OCI-LY3 (cell line): ENCODE results near the gene SUMO4.

Source experiments
- H2AFZ ChIP-seq: fragments of 200-600, 300-600 bp; shearing (Covaris generic); 2 replicates; pipeline ENCODE4 v1.6.0; 2014; ENCODE audit warnings: antibody characterized with exemption, low read depth, low read length
- H3K27ac ChIP-seq: fragments of 200-600, 300-600 bp; sonication (generic); 2 replicates; pipeline ENCODE4 v1.5.1; 2014; ENCODE audit warnings: mild to moderate bottlenecking, low read length, moderate library complexity, mixed read lengths
- H3K27me3 ChIP-seq: fragments of 200-600, 300-600 bp; sonication (generic); 2 replicates; pipeline ENCODE4 v1.6.1; 2014; ENCODE audit warnings: low read depth, low read length, mixed read lengths
- H3K36me3 ChIP-seq: fragments of 200-600, 300-600 bp; sonication (generic); replicated peaks from 2 replicates; pipeline ENCODE3; 2014; ENCODE audit warnings: low read depth, low read length, mixed read lengths
- H3K4me1 ChIP-seq: fragments of 300-600, 200-600 bp; sonication (generic); 2 replicates; pipeline ENCODE4 v1.6.1; 2014; ENCODE audit warnings: low read length, mixed read lengths
- H3K4me2 ChIP-seq: fragments of 200-600, 300-600 bp; sonication (generic); 2 replicates; pipeline ENCODE4 v1.6.1; 2014; ENCODE audit warnings: low read length, mixed read lengths
- H3K4me3 ChIP-seq: fragments of 300-600, 200-600 bp; sonication (generic); 2 replicates; pipeline ENCODE4 v1.5.1; 2014; ENCODE audit warnings: antibody characterized with exemption, mild to moderate bottlenecking, low read length, moderate library complexity
- H3K79me2 ChIP-seq: fragments of 300-600, 200-600 bp; shearing (Covaris generic); 2 replicates; pipeline ENCODE4 v1.6.1; 2014; ENCODE audit warnings: mild to moderate bottlenecking, low read length, mixed read lengths
- H3K9ac ChIP-seq: fragments of 300-600, 200-600 bp; shearing (Covaris generic); 2 replicates; pipeline ENCODE4 v1.6.0; 2014; ENCODE audit warnings: mild to moderate bottlenecking, low read length, moderate library complexity
- H3K9me3 ChIP-seq: fragments of 200-600, 300-600 bp; shearing (Covaris generic); 2 replicates; pipeline ENCODE4 v1.6.1; 2014; ENCODE audit warnings: low read length, mixed read lengths; ENCODE audit not compliant: insufficient read depth
- H4K20me1 ChIP-seq: fragments of 200-600, 300-600 bp; sonication (generic); 2 replicates; pipeline ENCODE4 v1.6.1; 2016; ENCODE audit warnings: low read length, mixed read lengths; ENCODE audit not compliant: insufficient read depth
- CTCF ChIP-seq: fragments of 200-600, 300-600 bp; sonication (generic); IDR thresholded peaks from 2 replicates; pipeline ENCODE4 v1.5.1; 2014; ENCODE audit warnings: antibody characterized with exemption, low read length, low read depth
- EZH2phosphoT487 ChIP-seq: fragments of 200-600 bp; shearing (Covaris generic); IDR thresholded peaks from 2 replicates; pipeline ENCODE4 v1.6.1; 2018; ENCODE audit warnings: antibody characterized with exemption, mixed run types, low read depth

The SUMO4 gene

GRCh38 chr6:149419696-149420404 is 19.8 kb downstream of the SUMO4 start:
- H2AFZ ChIP-seq, result no peak overlapping the region
- H3K4me1 ChIP-seq, result peaks cover 42% of the 10 kb centered on the region
- no peak overlapping the region for H3K9ac ChIP-seq
- no peaks in the 10 kb centered on the region for H3K79me2 ChIP-seq
- H3K27me3 ChIP-seq, result no peaks in the 10 kb centered on the region
- H4K20me1 ChIP-seq, result no peaks in the 10 kb centered on the region
- H3K27ac ChIP-seq, result peak overlapping the region; percentile 78
- H3K36me3 ChIP-seq, result peaks cover 4% of the 10 kb centered on the region
- no peak for TF ChIP-seq CTCF
- TF ChIP-seq EZH2phosphoT487, result no peak
- H3K4me3 ChIP-seq, result peak overlapping the region; percentile 38; the same call in 1 of the 2 replicates
- H3K9me3 ChIP-seq, result no peaks in the 10 kb centered on the region
- peak overlapping the region; percentile 70 for H3K4me2 ChIP-seq

- peaks cover 42% of the 10 kb centered on the region for H3K4me1 ChIP-seq
- no peaks in the 10 kb centered on the region for H4K20me1 ChIP-seq
- H3K36me3 ChIP-seq, result no peaks in the 10 kb centered on the region
- H3K4me3 ChIP-seq, result no peak overlapping the region
- no peaks in the 10 kb centered on the region for H3K27me3 ChIP-seq
- TF ChIP-seq EZH2phosphoT487 (no peak), CTCF (no peak)
- H3K4me2 ChIP-seq, result no peak overlapping the region
- H3K79me2 ChIP-seq, result no peaks in the 10 kb centered on the region
- no peak overlapping the region for H3K27ac ChIP-seq
- no peak overlapping the region for H2AFZ ChIP-seq
- H3K9me3 ChIP-seq, result no peaks in the 10 kb centered on the region
- H3K9ac ChIP-seq, result no peak overlapping the region
Measured at GRCh38 chr6:149421132-149421531, 21.1 kb downstream of the SUMO4 start.

GRCh38 chr6:149422581-149422980 is 22.5 kb downstream of the SUMO4 start:
- no peaks in the 10 kb centered on the region for H3K36me3 ChIP-seq
- TF ChIP-seq EZH2phosphoT487 (no peak), CTCF (no peak)
- H3K27ac ChIP-seq, result no peak overlapping the region
- H3K9ac ChIP-seq, result no peak overlapping the region
- no peaks in the 10 kb centered on the region for H3K79me2 ChIP-seq
- H3K4me2 ChIP-seq, result no peak overlapping the region
- peaks cover 42% of the 10 kb centered on the region for H3K4me1 ChIP-seq
- no peak overlapping the region for H3K4me3 ChIP-seq
- H4K20me1 ChIP-seq, result no peaks in the 10 kb centered on the region
- H3K27me3 ChIP-seq, result no peaks in the 10 kb centered on the region
- H2AFZ ChIP-seq, result no peak overlapping the region
- H3K9me3 ChIP-seq, result no peaks in the 10 kb centered on the region

GRCh38 chr6:149423964-149424440 is 23.9 kb downstream of the SUMO4 start:
- Histone ChIP-seq H2AFZ (no peak overlapping the region), H3K27me3 (no peaks in the 10 kb centered on the region), H3K79me2 (no peaks in the 10 kb centered on the region), H3K4me3 (no peak overlapping the region), H3K4me2 (no peak overlapping the region), H4K20me1 (no peaks in the 10 kb centered on the region), H3K27ac (no peak overlapping the region), H3K9me3 (no peaks in the 10 kb centered on the region), H3K4me1 (peaks cover 29% of the 10 kb centered on the region), H3K9ac (no peak overlapping the region), H3K36me3 (no peaks in the 10 kb centered on the region)
- no peak for TF ChIP-seq EZH2phosphoT487
- TF ChIP-seq CTCF, result no peak
